Activated CD8-positive, alpha-beta memory T cell treated with anti-CD3 and anti-CD28 coated beads for 4 hours (primary cell): ENCODE results near the gene SYT1.

ENCODE experiments used
- DNase-seq, 2 donors: peaks; one replicate each; pipeline ENCODE4 v3.0.0-alpha.2; 2020; ENCODE audit warnings: low read depth in 2 of 2

SYT1 gene

DNA sequence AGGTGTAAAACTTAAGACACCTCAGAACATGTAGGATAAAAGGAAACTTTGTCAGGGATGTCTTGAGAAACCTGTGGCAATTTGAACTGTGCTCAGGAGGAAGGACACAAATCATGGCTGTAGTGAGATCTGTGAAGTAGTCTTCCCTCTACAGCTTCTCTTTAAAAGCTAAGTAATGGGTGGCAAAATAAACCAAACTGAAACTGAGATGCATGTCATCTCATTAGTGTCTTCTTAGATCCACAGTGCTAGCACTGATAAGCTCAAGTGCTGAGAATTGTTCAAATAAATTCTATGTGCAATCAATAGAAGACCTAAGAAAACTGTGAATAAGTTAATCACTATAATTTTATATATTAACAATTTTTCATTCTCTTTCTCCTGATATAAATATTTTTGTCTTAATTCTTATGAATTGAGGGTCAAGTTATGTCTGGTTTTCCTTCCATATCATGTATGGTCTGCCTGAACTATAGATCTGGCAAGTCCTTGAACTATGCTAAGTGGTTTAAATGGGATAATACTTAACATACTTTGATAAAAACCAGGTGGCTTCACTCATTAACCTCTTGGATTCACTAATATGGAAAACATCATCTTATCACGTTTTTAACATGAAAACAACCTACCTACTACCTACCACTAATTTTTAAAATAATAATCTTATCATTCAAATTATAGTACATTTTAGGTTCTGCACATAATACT lies 27.2 kb downstream of the SYT1 start:
- no peak for DNase-seq

GRCh38 chr12:78898416-78898815 lies 33.8 kb downstream of the SYT1 start:
- no peak for DNase-seq

GRCh38 chr12:78914859-78915331 lies 50.3 kb downstream of the SYT1 start:
- DNase-seq, result no peak

DNA sequence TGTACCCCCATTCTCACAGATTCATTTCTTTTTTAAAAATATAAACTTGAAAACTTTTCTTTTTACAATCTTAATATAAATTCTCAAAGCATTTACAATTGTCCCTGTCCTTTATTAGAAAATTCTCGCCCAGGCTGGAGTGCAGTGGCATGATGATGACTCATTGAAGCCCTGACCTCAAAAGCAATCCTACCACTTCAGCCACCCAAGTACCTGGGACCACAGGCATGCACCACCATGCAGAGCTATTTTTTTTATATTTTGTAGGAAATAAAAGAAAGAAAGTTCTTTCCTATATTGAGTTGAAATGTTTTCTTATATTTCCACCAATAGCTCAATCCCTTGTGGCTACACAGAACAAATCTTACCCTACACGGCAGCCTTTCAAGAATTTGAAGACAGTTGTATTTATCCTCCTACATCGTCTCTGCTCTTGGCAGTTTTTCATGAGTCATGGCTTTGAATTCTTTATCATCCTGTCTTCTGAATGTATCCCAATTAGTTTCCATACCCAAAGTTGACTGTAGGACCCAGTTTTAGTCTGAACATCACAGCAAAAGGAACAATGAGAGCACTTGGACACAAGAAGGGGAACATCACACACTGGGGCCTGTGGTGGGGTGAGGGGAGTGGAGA lies 52.4 kb downstream of the SYT1 start:
- no peak for DNase-seq

DNA sequence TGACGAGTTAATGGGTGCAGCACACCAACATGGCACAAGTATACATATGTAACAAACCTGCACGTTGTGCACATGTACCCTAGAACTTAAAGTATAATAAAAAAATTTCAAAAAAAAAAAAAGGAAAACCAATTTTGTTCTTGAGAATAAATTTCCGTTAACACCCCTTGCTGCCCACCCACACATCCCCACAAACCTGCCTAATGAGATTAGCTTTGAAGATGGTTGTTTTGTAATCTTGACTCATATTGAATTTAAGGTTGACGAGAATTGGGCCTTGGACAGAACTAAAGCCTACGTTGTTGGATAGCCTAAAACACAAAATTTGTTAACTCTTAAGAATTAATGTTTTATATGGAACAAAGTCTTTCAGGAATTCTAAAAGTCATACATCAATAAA lies 52.9 kb downstream of the SYT1 start:
- no peak for DNase-seq

GRCh38 chr12:78918268-78918667 lies 53.7 kb downstream of the SYT1 start:
- no peak for DNase-seq

DNA sequence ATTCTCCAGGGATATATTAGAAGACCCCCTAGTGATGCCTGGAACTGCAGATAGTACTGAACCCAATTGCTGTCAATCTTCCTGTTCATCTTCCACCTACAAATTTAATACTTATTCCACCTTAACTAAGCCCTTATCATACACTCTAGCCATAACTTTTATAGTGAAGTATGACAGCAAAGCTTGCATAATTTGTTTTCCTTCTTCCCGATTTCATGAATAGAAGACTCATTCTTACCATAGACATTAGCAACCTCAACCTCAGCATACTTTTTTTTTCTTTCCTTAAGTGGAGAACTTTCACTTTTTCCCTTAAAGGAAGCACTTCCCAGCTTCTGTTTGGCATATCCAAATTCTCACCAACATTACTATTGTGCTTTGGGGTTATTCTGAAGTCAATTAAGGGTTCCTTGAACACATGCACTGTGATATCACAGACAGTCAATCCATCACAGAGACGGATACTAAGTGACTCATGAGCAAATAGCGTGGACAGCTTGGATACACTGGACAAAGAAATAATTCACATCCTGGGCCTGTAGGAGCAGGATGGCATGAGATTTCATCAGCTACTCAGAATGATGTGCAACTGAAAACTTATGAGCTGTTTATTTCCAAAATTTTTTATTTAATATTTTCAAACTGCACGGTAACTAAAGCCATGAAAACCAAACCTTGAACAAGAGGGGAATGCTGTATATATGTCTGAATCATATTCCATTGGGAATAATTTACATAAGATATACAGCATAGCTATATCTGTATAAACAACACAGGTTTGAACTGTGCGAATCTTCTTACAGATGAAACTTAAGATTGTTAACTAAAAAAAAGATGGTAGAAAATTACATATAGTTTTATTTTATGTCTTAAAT lies 63.9 kb downstream of the SYT1 start:
- no peak for DNase-seq

GRCh38 chr12:78929075-78929418 lies 64.5 kb downstream of the SYT1 start:
- DNase-seq, result no peak

GRCh38 chr12:78931466-78931990 lies 67.0 kb downstream of the SYT1 start:
- no peak for DNase-seq

DNA sequence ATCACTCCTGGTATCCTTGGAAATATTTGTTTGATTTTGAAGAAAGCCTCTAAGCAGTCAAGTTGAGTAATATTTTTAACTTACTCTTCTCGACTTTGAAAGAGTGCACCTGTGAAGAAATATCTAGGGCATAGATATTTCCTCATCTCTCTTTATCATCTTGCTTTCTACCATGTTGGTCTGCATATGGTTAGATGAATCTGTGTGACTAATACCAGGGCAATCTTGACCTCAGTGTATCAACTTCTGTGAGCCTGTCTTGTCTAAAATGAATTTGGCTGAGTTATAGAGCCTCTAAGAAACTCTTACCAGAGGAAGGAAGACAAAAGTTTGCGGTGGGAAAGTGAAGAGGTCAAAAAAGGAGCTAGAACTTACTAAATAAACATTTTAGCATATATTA lies 68.4 kb downstream of the SYT1 start:
- DNase-seq, result no peak

GRCh38 chr12:78938341-78939084 lies 73.9 kb downstream of the SYT1 start:
- no peak for DNase-seq

- DNase-seq, result no peak
Measured at GRCh38 chr12:78949532-78949931, 85.0 kb downstream of the SYT1 start.

GRCh38 chr12:78951803-78952551 lies 87.4 kb downstream of the SYT1 start:
- DNase-seq, result no peak

- no peak for DNase-seq
Measured at GRCh38 chr12:78952552-78952929, 88.0 kb downstream of the SYT1 start.

- DNase-seq, result no peak
Measured at GRCh38 chr12:78958941-78959340, 94.4 kb downstream of the SYT1 start.

- DNase-seq, result no peak
Measured at GRCh38 chr12:78959556-78959955, 95.0 kb downstream of the SYT1 start.

GRCh38 chr12:78961171-78961570 lies 96.6 kb downstream of the SYT1 start:
- no peak for DNase-seq

DNA sequence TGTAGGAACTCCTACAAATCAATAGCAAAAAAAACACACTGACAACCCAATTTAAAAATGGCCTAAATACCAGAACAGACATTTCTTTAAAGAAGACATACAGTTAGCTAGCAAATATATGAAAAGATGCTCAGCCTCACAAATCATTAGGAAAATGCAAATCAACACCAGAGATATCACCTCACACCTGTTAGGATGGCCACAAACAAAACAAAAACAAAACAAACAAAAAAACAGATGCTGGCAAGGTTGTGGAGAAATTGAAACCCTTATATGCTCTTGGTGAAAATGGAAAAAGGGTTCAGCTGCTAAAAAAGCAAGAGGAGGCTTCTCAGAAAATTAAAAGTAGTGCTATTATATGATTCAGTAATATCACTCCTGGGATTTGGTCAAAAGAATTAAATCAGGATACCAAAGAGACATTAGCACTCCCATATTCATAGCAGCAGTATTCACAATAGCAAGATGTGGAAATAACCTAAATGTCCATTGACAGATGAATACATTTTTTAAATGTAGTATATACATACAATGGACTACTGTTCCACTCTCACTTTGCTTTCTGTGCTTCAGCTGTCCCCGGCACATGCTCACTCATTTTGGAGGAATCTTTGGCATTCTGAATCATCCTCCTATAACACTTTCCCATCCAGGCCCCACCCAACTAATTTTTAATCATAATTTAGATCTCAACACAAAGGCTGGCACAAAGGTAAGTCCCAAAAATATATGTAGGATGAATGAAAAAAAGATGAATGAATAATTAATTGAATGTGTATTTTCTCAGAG lies 99.1 kb downstream of the SYT1 start:
- DNase-seq, result no peak

- no peak for DNase-seq
Measured at GRCh38 chr12:78964521-78964920, 99.9 kb downstream of the SYT1 start.

DNA sequence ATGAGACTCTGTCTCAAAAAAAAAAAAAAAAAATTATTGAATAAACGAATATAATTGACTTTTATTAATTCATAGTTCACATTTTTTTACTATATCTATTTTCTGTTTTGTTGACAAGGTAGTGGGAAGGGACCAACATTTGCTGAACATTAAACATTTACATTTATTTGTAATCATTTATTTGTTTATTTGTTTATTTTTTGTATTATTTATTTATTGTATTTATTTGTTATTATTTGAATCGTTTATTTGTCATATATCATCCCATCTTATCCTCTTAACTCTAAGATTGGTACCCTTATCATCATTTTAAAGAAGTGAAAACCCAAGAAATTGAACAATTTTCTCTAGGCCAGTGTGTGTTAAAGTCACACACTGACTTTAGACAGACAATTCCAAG lies 101.5 kb downstream of the SYT1 start:
- no peak for DNase-seq
